Suprapubic skin (tissue), 4 donors: ENCODE results near the gene TECPR1. TPM values are rescaled to one million over a fixed set of nuclear protein-coding genes. Genes with fewer than 3 reads are reported as not detected.
"Not testable (repeated sequence)": the region's sequence is repeated elsewhere in the genome, so short reads cannot be mapped to it uniquely, and the experiment has no call there.

Experiments used
- DNase-seq, 2 donors: peaks; one replicate each; pipeline ENCODE4 v3.0.0-alpha.2; 2019; ENCODE audit warnings: low spot score in 2 of 2
- H3K27ac ChIP-seq: fragments of 200-600 bp; sonication (generic); one replicate; pipeline ENCODE4 v1.5.1; 2019
- H3K27me3 ChIP-seq: fragments of 200-600 bp; sonication (generic); one replicate; pipeline ENCODE4 v1.5.1; 2019
- H3K36me3 ChIP-seq: fragments of 200-600 bp; sonication (generic); one replicate; pipeline ENCODE4 v1.5.1; 2019
- H3K4me1 ChIP-seq: fragments of 200-600 bp; sonication (generic); one replicate; pipeline ENCODE4 v1.5.1; 2019
- H3K4me3 ChIP-seq: fragments of 200-600 bp; sonication (generic); one replicate; pipeline ENCODE4 v1.5.1; 2019; ENCODE audit warnings: mild to moderate bottlenecking
- H3K9me3 ChIP-seq: fragments of 200-600 bp; sonication (generic); one replicate; pipeline ENCODE4 v1.5.1; 2019
- EP300 ChIP-seq: sonication (generic); formaldehyde crosslinking; IDR thresholded peaks from one replicate; pipeline ENCODE4 v1.6.1; 2017; ENCODE audit warnings: antibody characterized with exemption
- POLR2A ChIP-seq, 2 donors: fragments of 450-650 bp; IDR thresholded peaks; one replicate each; pipeline ENCODE4 v1.6.1; 2017; ENCODE audit warnings: antibody characterized with exemption in 2 of 2, mild to moderate bottlenecking in 2 of 2, moderate library complexity in 2 of 2
- POLR2AphosphoS5 ChIP-seq, 3 donors: sonication (generic); formaldehyde crosslinking; IDR thresholded peaks; one replicate each; pipeline ENCODE4 v1.6.1; 2017; ENCODE audit warnings: antibody characterized with exemption in 3 of 3
- WGBS: methylation state at CpG from one replicate; pipeline ENCODE4 v1.1.5; 2018; 5-methylcytosine and 5-hydroxymethylcytosine counted together
- total RNA-seq, 4 donors: library from RNA; depleted of rRNA; stranded (reverse); fragments of >200 nt; gene quantifications; one replicate each; pipeline ENCODE4 v1.1.0, GENCODE V29; 2016
- TF ChIP-seq, protein P1 (sequence below), 2 donors: fragments of 200-600 bp in 1 of 2; fragments of 450-650 bp in 1 of 2; sonication (generic) in 1 of 2; IDR thresholded peaks; one replicate each; pipeline ENCODE4 v1.5.1; 2016 to 2019; ENCODE audit warnings: antibody characterized with exemption in 2 of 2, mild to moderate bottlenecking in 1 of 2, moderate library complexity in 1 of 2

The TECPR1 gene
- total RNA-seq, 4 donors from 2014 or later: 15.3 to 20.9 (median 16.5) TPM

DNA sequence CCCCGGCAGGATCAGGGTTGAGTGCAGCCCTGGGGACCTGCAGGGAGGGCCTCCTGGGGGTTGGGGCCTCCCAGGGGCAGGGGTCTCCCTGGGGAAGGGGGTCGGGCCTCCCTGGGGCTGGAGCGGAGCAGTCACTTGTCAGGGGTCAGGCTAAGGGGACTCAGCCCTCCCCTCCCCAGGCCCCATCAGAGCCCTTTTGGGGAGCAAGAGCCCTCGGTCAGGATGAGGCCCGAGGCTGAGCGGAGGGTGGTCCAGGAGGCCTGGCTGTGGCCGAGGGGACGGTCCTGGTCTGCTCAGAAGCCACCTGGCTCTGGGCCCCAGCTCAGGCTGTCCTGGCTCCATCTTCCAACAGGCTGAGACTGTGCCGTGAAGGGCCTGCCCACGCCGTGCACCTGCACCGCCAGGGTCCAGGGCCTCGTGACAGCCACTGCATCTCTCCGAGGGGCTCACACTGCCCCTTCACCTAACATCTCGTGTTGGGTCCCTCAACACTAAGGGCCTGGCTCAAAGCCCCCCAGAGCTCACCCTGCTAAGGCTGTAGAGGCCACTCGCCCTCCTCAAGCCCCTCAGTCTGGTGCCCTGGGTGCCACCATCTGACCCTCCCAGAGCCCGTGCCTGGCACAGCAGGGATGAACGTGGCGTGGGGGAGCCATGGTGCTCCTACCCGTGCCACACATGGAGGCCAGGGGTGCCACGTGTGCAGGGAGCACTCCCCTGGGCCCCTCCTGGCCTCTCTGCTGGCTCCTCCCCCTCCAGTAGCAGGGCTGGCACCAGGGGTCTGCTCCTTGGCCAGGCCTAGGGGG, 27.9 kb downstream of the TECPR1 start:
- peaks cover 59% of the 10 kb centered on the region for H3K36me3 ChIP-seq
- TF ChIP-seq POLR2AphosphoS5 (IDR thresholded peaks at IDR 0.05): no peak
- TF ChIP-seq POLR2A (IDR thresholded peaks at IDR 0.05): no peak
- no peak for TF ChIP-seq EP300
- TF ChIP-seq, protein P1, sequence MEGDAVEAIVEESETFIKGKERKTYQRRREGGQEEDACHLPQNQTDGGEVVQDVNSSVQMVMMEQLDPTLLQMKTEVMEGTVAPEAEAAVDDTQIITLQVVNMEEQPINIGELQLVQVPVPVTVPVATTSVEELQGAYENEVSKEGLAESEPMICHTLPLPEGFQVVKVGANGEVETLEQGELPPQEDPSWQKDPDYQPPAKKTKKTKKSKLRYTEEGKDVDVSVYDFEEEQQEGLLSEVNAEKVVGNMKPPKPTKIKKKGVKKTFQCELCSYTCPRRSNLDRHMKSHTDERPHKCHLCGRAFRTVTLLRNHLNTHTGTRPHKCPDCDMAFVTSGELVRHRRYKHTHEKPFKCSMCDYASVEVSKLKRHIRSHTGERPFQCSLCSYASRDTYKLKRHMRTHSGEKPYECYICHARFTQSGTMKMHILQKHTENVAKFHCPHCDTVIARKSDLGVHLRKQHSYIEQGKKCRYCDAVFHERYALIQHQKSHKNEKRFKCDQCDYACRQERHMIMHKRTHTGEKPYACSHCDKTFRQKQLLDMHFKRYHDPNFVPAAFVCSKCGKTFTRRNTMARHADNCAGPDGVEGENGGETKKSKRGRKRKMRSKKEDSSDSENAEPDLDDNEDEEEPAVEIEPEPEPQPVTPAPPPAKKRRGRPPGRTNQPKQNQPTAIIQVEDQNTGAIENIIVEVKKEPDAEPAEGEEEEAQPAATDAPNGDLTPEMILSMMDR (IDR thresholded peaks at IDR 0.05): no peak

DNA sequence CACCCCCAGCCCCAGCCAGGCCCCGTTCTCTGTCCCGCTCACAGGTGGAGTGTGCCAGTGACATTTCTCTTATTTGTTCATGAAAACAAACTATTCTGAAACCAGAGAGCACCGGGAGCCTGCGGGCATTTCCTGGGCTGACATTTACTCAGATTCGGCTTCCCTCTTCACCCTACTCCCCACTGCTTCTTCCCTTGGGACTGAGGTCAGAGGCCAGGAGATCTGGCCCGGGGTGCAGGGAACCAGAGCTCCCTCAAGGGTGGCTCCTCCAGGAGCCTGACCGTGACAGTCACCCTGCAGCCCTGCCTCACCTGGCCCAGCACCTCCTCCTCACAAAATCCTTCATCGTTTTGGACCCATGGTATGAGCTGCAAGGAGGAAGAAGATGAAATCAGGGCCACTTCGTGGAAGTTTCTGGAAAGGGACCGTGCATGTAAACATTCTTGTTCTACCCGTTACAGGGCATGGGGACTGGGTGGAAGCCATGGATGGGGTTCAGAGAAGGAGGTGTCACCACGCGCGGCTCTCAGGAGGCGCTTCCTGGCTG, 28.6 kb downstream of the TECPR1 start:
- 87% methylated on average over 12 of the region's 15 CpGs for WGBS
- TF ChIP-seq, protein P1 (IDR thresholded peaks at IDR 0.05): no peak
- TF ChIP-seq POLR2AphosphoS5 (IDR thresholded peaks at IDR 0.05): no peak
- no peak for TF ChIP-seq POLR2A (IDR thresholded peaks at IDR 0.05)
- TF ChIP-seq EP300: no peak
- peak in 1 of 2 donors; percentile 55 for DNase-seq
- peaks cover 52% of the 10 kb centered on the region for H3K36me3 ChIP-seq
- no peaks in the 10 kb centered on the region for H3K4me1 ChIP-seq
- H3K27me3 ChIP-seq: no peaks in the 10 kb centered on the region
- H3K9me3 ChIP-seq: no peaks in the 10 kb centered on the region
- H3K27ac ChIP-seq: no peak overlapping the region
- H3K4me3 ChIP-seq: no peak overlapping the region

More for the DNA sequence above, 27.9 kb downstream of the TECPR1 start:
- Histone ChIP-seq H3K9me3 (no peaks in the 10 kb centered on the region), H3K4me3 (no peak overlapping the region), H3K4me1 (no peaks in the 10 kb centered on the region), H3K27ac (no peak overlapping the region), H3K27me3 (no peaks in the 10 kb centered on the region)
- DNase-seq: no peak
- 90% methylated on average over 6 of the region's 21 CpGs for WGBS

DNA sequence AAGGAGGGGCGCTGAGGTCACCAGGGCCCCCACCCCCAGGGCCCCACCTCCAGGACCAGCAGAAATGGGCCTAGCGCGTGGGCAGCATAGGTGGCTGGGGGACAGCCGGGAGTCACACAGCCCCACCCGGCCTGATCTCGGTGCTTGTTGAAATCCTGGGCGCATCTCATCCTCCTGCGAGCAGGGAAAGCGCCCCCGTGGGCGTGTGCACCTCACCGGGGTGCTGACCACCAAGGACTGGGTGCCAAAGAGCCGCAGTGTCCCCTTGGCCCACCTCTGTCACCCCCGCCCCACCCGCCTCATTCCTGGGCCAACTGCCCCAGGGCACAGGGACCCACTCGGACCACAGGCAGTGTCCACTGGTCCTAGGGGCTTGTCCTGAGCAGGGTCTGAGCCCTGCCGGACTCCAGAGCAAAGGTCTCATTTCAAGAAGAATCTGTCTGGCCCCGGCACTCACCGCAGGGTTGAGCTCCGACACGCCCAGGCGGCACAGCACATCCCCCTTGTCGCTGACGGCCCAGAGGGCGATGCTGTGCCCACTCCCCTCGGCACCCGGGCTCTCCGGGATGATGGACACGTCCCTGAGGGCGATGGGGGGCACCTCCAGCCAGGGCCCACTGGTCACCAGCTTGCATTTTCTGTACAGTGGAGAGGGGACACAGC, 29.4 kb downstream of the TECPR1 start:
- H3K36me3 ChIP-seq: peaks cover 51% of the 10 kb centered on the region
- no peaks in the 10 kb centered on the region for H3K9me3 ChIP-seq
- H3K27ac ChIP-seq: no peak overlapping the region
- peak in 1 of 2 donors; percentile 58 for DNase-seq
- 97% methylated on average over 7 of the region's 30 CpGs for WGBS
- H3K4me3 ChIP-seq: no peak overlapping the region
- no peaks in the 10 kb centered on the region for H3K4me1 ChIP-seq
- TF ChIP-seq EP300 (no peak), POLR2AphosphoS5 (IDR thresholded peaks at IDR 0.05) (no peak), POLR2A (IDR thresholded peaks at IDR 0.05) (no peak)
- TF ChIP-seq, protein P1 (IDR thresholded peaks at IDR 0.05): no peak
- no peaks in the 10 kb centered on the region for H3K27me3 ChIP-seq

DNA sequence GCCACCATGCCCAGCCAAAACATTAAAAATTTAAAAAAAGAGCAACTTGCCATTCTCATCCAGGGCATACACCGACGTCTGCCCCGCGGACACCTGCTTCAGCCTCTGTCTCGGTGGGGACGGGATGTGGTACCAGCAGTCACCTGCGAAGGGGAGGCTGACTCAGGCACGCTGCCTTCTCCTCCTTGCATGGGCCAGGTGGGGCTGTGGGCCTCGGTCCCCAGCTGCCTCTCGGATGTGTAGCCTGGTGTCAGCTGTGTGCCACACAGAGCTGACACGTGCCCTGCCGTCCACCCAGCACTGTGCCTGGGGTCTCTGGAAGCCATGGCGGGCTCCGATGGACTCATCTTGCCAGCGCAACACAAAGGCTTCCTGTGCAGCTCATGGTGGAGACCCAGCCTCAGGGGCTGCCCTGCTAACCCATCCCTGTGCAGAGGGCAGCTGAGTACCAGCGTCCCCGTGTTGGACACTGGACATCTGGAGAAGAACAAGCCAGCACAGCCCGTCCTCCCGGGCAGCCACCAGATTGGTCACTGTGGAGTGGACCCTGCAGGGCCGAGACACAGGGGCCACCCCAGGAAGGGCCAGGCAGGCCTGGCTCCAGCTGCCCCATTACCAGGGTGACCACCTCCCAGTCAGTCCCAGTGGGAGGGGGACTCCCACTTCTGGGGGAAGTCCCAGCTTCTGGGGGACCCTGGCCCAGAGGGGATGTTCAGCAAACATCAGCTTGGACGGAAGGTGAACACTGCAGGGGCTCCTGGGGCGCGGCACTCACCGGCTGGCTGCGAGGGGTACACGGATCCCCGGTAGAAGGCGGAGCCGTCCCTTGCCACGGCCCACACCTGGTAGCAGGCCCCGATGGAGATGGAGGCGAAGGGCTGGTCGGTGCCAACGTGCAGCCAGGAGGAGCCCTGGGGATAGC, 30.2 kb downstream of the TECPR1 start:
- no peak overlapping the region for H3K4me3 ChIP-seq
- no peaks in the 10 kb centered on the region for H3K4me1 ChIP-seq
- TF ChIP-seq EP300: no peak
- TF ChIP-seq, protein P1 (IDR thresholded peaks at IDR 0.05): no peak
- no peak for TF ChIP-seq POLR2AphosphoS5 (IDR thresholded peaks at IDR 0.05)
- TF ChIP-seq POLR2A (IDR thresholded peaks at IDR 0.05): no peak
- peak in 1 of 2 donors; percentile 55 for DNase-seq
- no peaks in the 10 kb centered on the region for H3K27me3 ChIP-seq
- 95% methylated on average over 18 of the region's 34 CpGs for WGBS
- no peaks in the 10 kb centered on the region for H3K9me3 ChIP-seq
- H3K27ac ChIP-seq: no peak overlapping the region
- peaks cover 56% of the 10 kb centered on the region for H3K36me3 ChIP-seq

DNA sequence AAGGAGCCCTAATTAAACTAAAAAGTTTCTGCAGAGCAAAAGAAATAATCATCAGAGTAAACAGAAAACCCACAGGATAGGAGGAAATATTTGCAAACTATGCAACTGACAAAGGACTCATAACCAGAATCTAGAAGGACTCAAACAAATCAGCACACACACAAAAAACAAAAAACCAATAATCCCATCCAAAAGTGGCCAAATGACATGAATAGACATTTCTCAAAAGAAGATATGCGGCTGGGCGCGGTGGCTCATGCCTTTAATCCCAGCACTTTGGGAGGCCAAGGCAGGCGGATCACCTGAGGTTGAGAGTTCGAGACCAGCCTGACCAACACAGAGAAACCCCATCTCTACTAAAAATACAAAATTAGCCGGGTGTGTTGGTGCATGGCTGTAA, 32.6 kb downstream of the TECPR1 start:
- H3K36me3 ChIP-seq: peaks cover 47% of the 10 kb centered on the region
- H3K4me3 ChIP-seq, H3K27me3 ChIP-seq, H3K9me3 ChIP-seq, H3K4me1 ChIP-seq, H3K27ac ChIP-seq: not testable (repeated sequence)
- peak in 1 of 2 donors; percentile 21 for DNase-seq
- WGBS: 94% methylated on average over 6 of the region's 6 CpGs
